ENCODE measurements around the gene LLGL1.

GRCh38 chr17:18258356-18259038 is 33.1 kb downstream of the LLGL1 start, which contains the start of gene FLII:
- TF ChIP-seq EZH2 (IDR thresholded peaks at IDR 0.05; ENCODE audit: insufficient read depth, low read length) = no peak
- TF ChIP-seq, protein P1, sequence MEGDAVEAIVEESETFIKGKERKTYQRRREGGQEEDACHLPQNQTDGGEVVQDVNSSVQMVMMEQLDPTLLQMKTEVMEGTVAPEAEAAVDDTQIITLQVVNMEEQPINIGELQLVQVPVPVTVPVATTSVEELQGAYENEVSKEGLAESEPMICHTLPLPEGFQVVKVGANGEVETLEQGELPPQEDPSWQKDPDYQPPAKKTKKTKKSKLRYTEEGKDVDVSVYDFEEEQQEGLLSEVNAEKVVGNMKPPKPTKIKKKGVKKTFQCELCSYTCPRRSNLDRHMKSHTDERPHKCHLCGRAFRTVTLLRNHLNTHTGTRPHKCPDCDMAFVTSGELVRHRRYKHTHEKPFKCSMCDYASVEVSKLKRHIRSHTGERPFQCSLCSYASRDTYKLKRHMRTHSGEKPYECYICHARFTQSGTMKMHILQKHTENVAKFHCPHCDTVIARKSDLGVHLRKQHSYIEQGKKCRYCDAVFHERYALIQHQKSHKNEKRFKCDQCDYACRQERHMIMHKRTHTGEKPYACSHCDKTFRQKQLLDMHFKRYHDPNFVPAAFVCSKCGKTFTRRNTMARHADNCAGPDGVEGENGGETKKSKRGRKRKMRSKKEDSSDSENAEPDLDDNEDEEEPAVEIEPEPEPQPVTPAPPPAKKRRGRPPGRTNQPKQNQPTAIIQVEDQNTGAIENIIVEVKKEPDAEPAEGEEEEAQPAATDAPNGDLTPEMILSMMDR (IDR thresholded peaks at IDR 0.05; ENCODE audit: insufficient read depth, low read depth, low read length) = no peak

Data from astrocyte (in vitro differentiated cells and primary cell).